IMR-90 (cell line): ENCODE data around the gene BCAS3. TPM values are rescaled to one million over a fixed set of nuclear protein-coding genes. Genes with fewer than 3 reads are reported as not detected.
A peak's percentile ranks its signal among the peaks of the same experiment; 100 is the strongest.

Experiments
- ATAC-seq: fragments of 200-7000 bp; cut with Tn5 transposase; 2 replicates; pipeline ENCODE4 v1.9.1; 2020; ENCODE audit warnings: low read depth, mild to moderate bottlenecking, moderate library complexity
- BruUV-seq: library from RNA; stranded (reverse); fragments of 400-500 nt; replicated peaks from 2 replicates; lab custom pipeline; 2021; lab: Mats Ljungman, UMichigan
- CTCF ChIA-PET: fragments of 300-600 bp; formaldehyde crosslinking; extraction: SDS; loops from one replicate; lab custom pipeline; 2021; ENCODE audit warnings: antibody characterized with exemption; lab: Yijun Ruan, JAX
- POLR2A ChIA-PET: fragments of 300-600 bp; sonication (Branson Sonifier 250); formaldehyde crosslinking; loops from one replicate; lab custom pipeline; 2022; ENCODE audit warnings: antibody characterized with exemption; ENCODE audit not compliant: unreplicated experiment; lab: Charles Lee
- DNase-seq: peaks from one replicate; pipeline ENCODE4 v3.0.0; 2013
- H2AFZ ChIP-seq: replicated peaks from 2 replicates; pipeline ENCODE3; 2013; ENCODE audit warnings: low read length, mild to moderate bottlenecking; ENCODE audit not compliant: poor library complexity
- H2AK5ac ChIP-seq: 2 replicates; pipeline ENCODE4 v1.6.1; 2013; ENCODE audit warnings: low read depth, low read length, inconsistent platforms
- H2AK9ac ChIP-seq: replicated peaks from 2 replicates; pipeline ENCODE3; 2013; ENCODE audit warnings: mild to moderate bottlenecking, low read depth, low read length, moderate library complexity; ENCODE audit not compliant: poor library complexity
- H2BK120ac ChIP-seq: 2 replicates; pipeline ENCODE4 v1.6.1; 2013; ENCODE audit warnings: low read depth, low read length, inconsistent platforms
- H2BK15ac ChIP-seq: 3 replicates; pipeline ENCODE4 v1.6.1; 2013; ENCODE audit warnings: low read depth, low read length, inconsistent platforms
- H2BK20ac ChIP-seq: 2 replicates; pipeline ENCODE4 v1.6.1; 2013; ENCODE audit warnings: low read depth, mild to moderate bottlenecking, inconsistent platforms, low read length, moderate library complexity
- H2BK5ac ChIP-seq: 2 replicates; pipeline ENCODE4 v1.6.1; 2013; ENCODE audit warnings: mild to moderate bottlenecking, low read depth, low read length, inconsistent platforms; ENCODE audit not compliant: poor library complexity, severe bottlenecking
- H3K14ac ChIP-seq: replicated peaks from 2 replicates; pipeline ENCODE4 v1.6.1; 2013; ENCODE audit warnings: low read depth, low read length, inconsistent platforms
- H3K18ac ChIP-seq: 2 replicates; pipeline ENCODE4 v1.6.1; 2013; ENCODE audit warnings: low read depth, low read length, control low read depth
- H3K23ac ChIP-seq: 2 replicates; pipeline ENCODE4 v1.6.1; 2013; ENCODE audit warnings: low read depth, low read length, inconsistent platforms
- H3K27ac ChIP-seq: 2 replicates; pipeline ENCODE4 v1.5.1; 2013; ENCODE audit warnings: mild to moderate bottlenecking, control low read depth, low read length; ENCODE audit not compliant: insufficient read depth
- H3K27me3 ChIP-seq: 2 replicates; pipeline ENCODE4 v1.6.1; 2013; ENCODE audit warnings: low read length; ENCODE audit not compliant: control insufficient read depth, insufficient read depth
- H3K36me3 ChIP-seq: 2 replicates; pipeline ENCODE4 v1.6.1; 2013; ENCODE audit warnings: low read length, mixed read lengths; ENCODE audit not compliant: control insufficient read depth, insufficient read depth
- H3K4ac ChIP-seq: 2 replicates; pipeline ENCODE4 v1.6.1; 2013; ENCODE audit warnings: low read depth, low read length, inconsistent platforms
- H3K4me1 ChIP-seq: 2 replicates; pipeline ENCODE4 v1.6.1; 2013; ENCODE audit warnings: low read length, mixed read lengths; ENCODE audit not compliant: control insufficient read depth, insufficient read depth
- H3K4me2 ChIP-seq: 2 replicates; pipeline ENCODE4 v1.6.1; 2013; ENCODE audit warnings: low read depth, mild to moderate bottlenecking, control low read depth, low read length, moderate library complexity
- H3K4me3 ChIP-seq: 2 replicates; pipeline ENCODE4 v1.5.1; 2013; ENCODE audit warnings: low read depth, mild to moderate bottlenecking, control low read depth, low read length, moderate library complexity; ENCODE audit not compliant: insufficient read depth
- H3K56ac ChIP-seq: 2 replicates; pipeline ENCODE4 v1.6.1; 2013; ENCODE audit warnings: low read length, inconsistent platforms; ENCODE audit not compliant: insufficient read depth; ENCODE audit errors: extremely low read depth
- H3K79me1 ChIP-seq, 2 experiments: 2 replicates each; pipeline ENCODE4 v1.6.1; 2013; ENCODE audit warnings: low read length in 2 of 2, inconsistent platforms in 1 of 2, low read depth in 1 of 2
- H3K9ac ChIP-seq: 2 replicates; pipeline ENCODE4 v1.6.1; 2013; ENCODE audit warnings: low read depth, low read length, control low read depth
- H3K9me1 ChIP-seq: 2 replicates; pipeline ENCODE4 v1.6.1; 2013; ENCODE audit warnings: low read length, inconsistent platforms; ENCODE audit not compliant: insufficient read depth
- H3K9me3 ChIP-seq: 2 replicates; pipeline ENCODE4 v1.6.1; 2013; ENCODE audit warnings: low read length; ENCODE audit not compliant: control insufficient read depth, insufficient read depth
- H4K20me1 ChIP-seq: 2 replicates; pipeline ENCODE4 v1.6.1; 2013; ENCODE audit warnings: low read length, inconsistent platforms; ENCODE audit not compliant: insufficient read depth
- H4K5ac ChIP-seq: 2 replicates; pipeline ENCODE4 v1.6.1; 2013; ENCODE audit warnings: mild to moderate bottlenecking, low read depth, low read length, control low read depth
- H4K8ac ChIP-seq, 2 experiments: 2 replicates each; pipeline ENCODE4 v1.6.1; 2013; ENCODE audit warnings: low read depth in 2 of 2, low read length in 2 of 2, control low read depth in 1 of 2, inconsistent platforms in 1 of 2
- H4K91ac ChIP-seq: 2 replicates; pipeline ENCODE4 v1.6.1; 2013; ENCODE audit warnings: low read depth, low read length, inconsistent platforms; ENCODE audit not compliant: insufficient read depth
- BHLHE40 ChIP-seq: fragments of 150-350 bp; IDR thresholded peaks from 2 replicates; pipeline ENCODE4 v1.6.1; 2016; ENCODE audit warnings: mild to moderate bottlenecking, low read depth, low read length
- CEBPB ChIP-seq: IDR thresholded peaks from 2 replicates; pipeline ENCODE4 v1.6.1; 2012; ENCODE audit warnings: low read depth, low read length, improper control_type of control experiment
- POLR2A ChIP-seq: IDR thresholded peaks from 2 replicates; pipeline ENCODE4 v1.6.1; 2012; ENCODE audit warnings: mild to moderate bottlenecking, low read depth, low read length
- RAD21 ChIP-seq: IDR thresholded peaks from 2 replicates; pipeline ENCODE4 v1.6.1; 2012; ENCODE audit warnings: low read length, improper control_type of control experiment
- RFX5 ChIP-seq: IDR thresholded peaks from 2 replicates; pipeline ENCODE4 v1.8.0; 2012; ENCODE audit warnings: low read depth, mild to moderate bottlenecking, low read length, moderate library complexity
- SMC3 ChIP-seq: fragments of 150-350 bp; IDR thresholded peaks from 2 replicates; pipeline ENCODE4 v1.6.1; 2016; ENCODE audit warnings: low read depth, mild to moderate bottlenecking, antibody characterized with exemption, low read length, moderate library complexity
- WGBS, 2 experiments: methylation state at CpG; one replicate each; pipeline versions ENCODE4 v1.1.5 to v1.1.7; 2013; ENCODE audit warnings: missing lambda C conversion rate in 2 of 2; ENCODE audit not compliant: insufficient read length in 1 of 2; ENCODE audit errors: extremely low coverage in 2 of 2; 5-methylcytosine and 5-hydroxymethylcytosine counted together
- dilution Hi-C: fragments of 300-500 bp; cut with HindIII; formaldehyde crosslinking; loops from one replicate; pipeline ENCODE4 v1.14.3; 2018; ENCODE audit warnings: low sequenced_read_pairs; ENCODE audit not compliant: unreplicated experiment
- in situ Hi-C: fragments of 300-500 bp; cut with MboI; formaldehyde crosslinking; loops from 3 replicates; pipeline ENCODE4 v1.14.3; 2019; ENCODE audit warnings: low sequenced_read_pairs, inconsistent platforms, mixed read lengths
- intact Hi-C: fragments of 100-400 bp; cut with micrococcal nuclease; formaldehyde crosslinking; loops from 2 replicates; pipeline ENCODE4 v1.10.0; 2022
- polyA plus RNA-seq, 3 experiments: library from polyadenylated mRNA; depleted of rRNA; stranded (reverse); fragments of >200 nt; gene quantifications; 2 replicates each; pipeline ENCODE4 v1.2.3, GENCODE V29; 2012; ENCODE audit warnings: low replicate concordance in 1 of 3
- total RNA-seq: library from RNA; depleted of rRNA; stranded (reverse); fragments of >200 nt; gene quantifications from 2 replicates; pipeline ENCODE4 v1.2.3, GENCODE V29; 2012

The BCAS3 gene
- total and polyA plus RNA-seq, 2 of the 4 experiments (the other 2 are of a cell fraction) = 6.3 to 27.1 TPM

- POLR2A ChIA-PET = no interaction called here
- H2BK15ac ChIP-seq = no peak overlapping the region; the same call in 2 of the 3 replicates
- no peak overlapping the region for H3K56ac ChIP-seq
- H3K23ac ChIP-seq = peak overlapping the region; percentile 33
- no peak overlapping the region for H2AK9ac ChIP-seq
- no peak overlapping the region for H4K8ac ChIP-seq
- ATAC-seq (peak; percentile 31; the same call in 1 of the 2 replicates), DNase-seq (no peak)
- dilution Hi-C loops (no loop called here), in situ Hi-C loops (no loop called here), intact Hi-C loops (no loop called here)
- TF ChIP-seq CEBPB = no peak
- no peak for TF ChIP-seq RAD21
- TF ChIP-seq RFX5 = no peak
- no peak for TF ChIP-seq POLR2A
- no peak for TF ChIP-seq BHLHE40
- TF ChIP-seq SMC3 = no peak
- H3K4me1 ChIP-seq = peaks cover 3% of the 10 kb centered on the region; the same call in 1 of the 2 replicates
- no peaks in the 10 kb centered on the region for H3K9me3 ChIP-seq
- no peak overlapping the region for H3K4me3 ChIP-seq
- peaks cover 15% of the 10 kb centered on the region for H3K9me1 ChIP-seq
- CTCF ChIA-PET = interaction anchor here (1.4 kb wide), 1 partner anchor 15 kb away, joined by 5 read pairs; no protein-coding TSS in a partner anchor
- H2BK5ac ChIP-seq = no peak overlapping the region
- H3K27me3 ChIP-seq = no peaks in the 10 kb centered on the region
- peaks cover 0 to 13% of the 10 kb centered on the region in 2 experiments; a peak in 1 of 4 replicates for H3K79me1 ChIP-seq
- H3K14ac ChIP-seq = peak overlapping the region; percentile 45; the same call in 1 of the 2 replicates
- no peak overlapping the region for H4K5ac ChIP-seq
- H4K91ac ChIP-seq = no peak overlapping the region
- peak overlapping the region; percentile 8 for H2AFZ ChIP-seq
- no peak overlapping the region for H3K18ac ChIP-seq
- no peak overlapping the region for H2BK120ac ChIP-seq
- H3K36me3 ChIP-seq = no peaks in the 10 kb centered on the region
- no peak overlapping the region for H3K9ac ChIP-seq
- no TSS peak for BruUV-seq
- no peak overlapping the region for H2BK20ac ChIP-seq
- H3K27ac ChIP-seq = no peak overlapping the region
- no peaks in the 10 kb centered on the region for H4K20me1 ChIP-seq
- no peak overlapping the region for H3K4me2 ChIP-seq
- no CpG with 5 or more reads among the region's 21 CpGs for WGBS, 2 experiments
- H3K4ac ChIP-seq = peak overlapping the region; percentile 10; the same call in 1 of the 2 replicates
- H2AK5ac ChIP-seq = no peak overlapping the region; the same call in 1 of the 2 replicates
These were observed 702.0 kb downstream of the BCAS3 start for GRCh38 chr17:61379457-61380216.
